ENCODE results near the gene FADS6. TPM values are rescaled to one million over a fixed set of nuclear protein-coding genes. Genes with fewer than 3 reads are reported as not detected.

The FADS6 gene
- total and polyA plus RNA-seq, 2 experiments from 2014 or later = 0.42 to 0.73 TPM

DNA sequence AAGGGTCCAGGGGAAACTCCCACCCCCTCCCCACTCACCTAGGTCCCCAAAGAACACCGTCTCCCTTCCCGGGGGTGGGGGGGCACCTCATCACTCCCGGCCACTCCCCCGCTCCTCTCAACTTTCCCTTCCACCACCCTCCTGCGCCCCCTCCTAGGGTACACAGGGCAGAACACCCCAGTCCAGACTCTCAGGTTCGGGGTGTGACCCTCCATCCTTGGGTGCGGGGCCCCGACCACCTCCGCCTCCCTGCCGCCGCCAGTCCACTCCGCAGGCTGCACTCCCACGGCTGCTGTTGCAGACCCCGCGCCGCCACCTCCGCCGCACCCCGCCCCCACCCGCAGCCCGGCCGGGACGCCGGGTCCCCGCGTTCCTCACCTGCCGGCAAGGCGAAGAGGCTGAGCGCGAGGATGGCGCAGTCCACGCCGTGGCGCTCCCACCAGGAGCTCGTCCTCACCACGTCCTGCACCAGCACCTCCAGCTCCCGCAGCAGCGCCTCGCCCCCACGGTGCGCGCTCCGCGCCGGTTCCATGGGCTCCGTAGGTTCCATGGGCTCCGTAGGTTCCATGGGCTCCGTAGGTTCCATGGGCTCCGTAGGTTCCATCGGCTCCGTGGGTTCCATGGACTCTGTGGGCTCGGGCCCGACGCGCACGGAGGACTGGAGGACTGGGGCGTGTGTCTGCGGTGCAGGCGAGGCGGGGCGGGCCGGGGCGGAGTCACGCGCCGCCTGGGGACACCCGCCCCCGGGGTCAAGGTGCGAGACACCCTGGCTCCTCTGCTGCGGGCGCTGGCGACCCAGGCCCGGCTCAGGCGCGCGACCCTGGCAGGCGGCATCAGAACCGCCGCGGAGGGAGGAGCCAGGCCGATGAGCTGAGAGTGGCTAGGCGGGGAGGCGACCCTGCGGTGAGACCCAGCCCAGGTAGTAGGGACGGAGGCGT is at the start of gene FADS6 (continued):
- TF ChIP-seq EZH2phosphoT487 (IDR thresholded peaks at IDR 0.05; ENCODE audit: unreplicated experiment) = no peak
- TF ChIP-seq POLR2AphosphoS5 (IDR thresholded peaks at IDR 0.05; ENCODE audit: low read depth) = no peak

GRCh38 chr17:74941128-74941725 is 47.8 kb upstream of the FADS6 start:
- no peak for DNase-seq (ENCODE audit: low spot score)
- Mint-ChIP-seq H3K27ac (no peak overlapping the region), H3K9me3 (no peaks in the 10 kb centered on the region), H3K4me3 (no peak overlapping the region), H3K27me3 (ENCODE audit: insufficient read depth, low read depth, poor library complexity) (peaks cover 43% of the 10 kb centered on the region), H3K36me3 (ENCODE audit: low read depth) (no peaks in the 10 kb centered on the region), H3K4me1 (peaks cover 11% of the 10 kb centered on the region)
- no peak for ATAC-seq
- H3F3A ChIP-seq (replicated peaks; ENCODE audit: low read depth) = no peaks in the 10 kb centered on the region
- H3K27ac ChIP-seq (ENCODE audit: low read depth) = no peak overlapping the region
- H3K79me2 ChIP-seq (replicated peaks; ENCODE audit: insufficient read depth) = no peaks in the 10 kb centered on the region
- H3K9me2 ChIP-seq (ENCODE audit: insufficient read depth) = no peaks in the 10 kb centered on the region
- H4K20me1 ChIP-seq (replicated peaks; ENCODE audit: insufficient read depth) = no peaks in the 10 kb centered on the region
- H3K36me3 ChIP-seq (ENCODE audit: insufficient read depth) = no peaks in the 10 kb centered on the region
- H3K27me3 ChIP-seq (ENCODE audit: insufficient read depth) = peaks cover 36% of the 10 kb centered on the region
- no peak overlapping the region for H2AFZ ChIP-seq
- H3K4me1 ChIP-seq (ENCODE audit: insufficient read depth) = 0 out of 2 replicates have a peak, but pooled peaks cover 4% of the 10 kb centered on the region
- H3K4me3 ChIP-seq = no peak overlapping the region
- no peak overlapping the region for H3K4me2 ChIP-seq
- TF ChIP-seq ZNF331 (CRISPR knock-in tag; IDR thresholded peaks at IDR 0.05; ENCODE audit: low read depth) (no peak), JUNB (IDR thresholded peaks at IDR 0.05; ENCODE audit: unreplicated experiment) (no peak), CREB1 (CRISPR knock-in tag; IDR thresholded peaks at IDR 0.05; ENCODE audit: low read depth) (no peak), ZNF114 (CRISPR knock-in tag; IDR thresholded peaks at IDR 0.05) (no peak), NANOG (IDR thresholded peaks at IDR 0.05; ENCODE audit: borderline replicate concordance) (no peak), EZH2phosphoT487 (IDR thresholded peaks at IDR 0.05; ENCODE audit: unreplicated experiment) (no peak), POLR2AphosphoS5 (IDR thresholded peaks at IDR 0.05; ENCODE audit: low read depth) (no peak), EZH2 (IDR thresholded peaks at IDR 0.05; ENCODE audit: low read depth, unreplicated experiment) (no peak)
- TF ChIP-seq, protein P1, sequence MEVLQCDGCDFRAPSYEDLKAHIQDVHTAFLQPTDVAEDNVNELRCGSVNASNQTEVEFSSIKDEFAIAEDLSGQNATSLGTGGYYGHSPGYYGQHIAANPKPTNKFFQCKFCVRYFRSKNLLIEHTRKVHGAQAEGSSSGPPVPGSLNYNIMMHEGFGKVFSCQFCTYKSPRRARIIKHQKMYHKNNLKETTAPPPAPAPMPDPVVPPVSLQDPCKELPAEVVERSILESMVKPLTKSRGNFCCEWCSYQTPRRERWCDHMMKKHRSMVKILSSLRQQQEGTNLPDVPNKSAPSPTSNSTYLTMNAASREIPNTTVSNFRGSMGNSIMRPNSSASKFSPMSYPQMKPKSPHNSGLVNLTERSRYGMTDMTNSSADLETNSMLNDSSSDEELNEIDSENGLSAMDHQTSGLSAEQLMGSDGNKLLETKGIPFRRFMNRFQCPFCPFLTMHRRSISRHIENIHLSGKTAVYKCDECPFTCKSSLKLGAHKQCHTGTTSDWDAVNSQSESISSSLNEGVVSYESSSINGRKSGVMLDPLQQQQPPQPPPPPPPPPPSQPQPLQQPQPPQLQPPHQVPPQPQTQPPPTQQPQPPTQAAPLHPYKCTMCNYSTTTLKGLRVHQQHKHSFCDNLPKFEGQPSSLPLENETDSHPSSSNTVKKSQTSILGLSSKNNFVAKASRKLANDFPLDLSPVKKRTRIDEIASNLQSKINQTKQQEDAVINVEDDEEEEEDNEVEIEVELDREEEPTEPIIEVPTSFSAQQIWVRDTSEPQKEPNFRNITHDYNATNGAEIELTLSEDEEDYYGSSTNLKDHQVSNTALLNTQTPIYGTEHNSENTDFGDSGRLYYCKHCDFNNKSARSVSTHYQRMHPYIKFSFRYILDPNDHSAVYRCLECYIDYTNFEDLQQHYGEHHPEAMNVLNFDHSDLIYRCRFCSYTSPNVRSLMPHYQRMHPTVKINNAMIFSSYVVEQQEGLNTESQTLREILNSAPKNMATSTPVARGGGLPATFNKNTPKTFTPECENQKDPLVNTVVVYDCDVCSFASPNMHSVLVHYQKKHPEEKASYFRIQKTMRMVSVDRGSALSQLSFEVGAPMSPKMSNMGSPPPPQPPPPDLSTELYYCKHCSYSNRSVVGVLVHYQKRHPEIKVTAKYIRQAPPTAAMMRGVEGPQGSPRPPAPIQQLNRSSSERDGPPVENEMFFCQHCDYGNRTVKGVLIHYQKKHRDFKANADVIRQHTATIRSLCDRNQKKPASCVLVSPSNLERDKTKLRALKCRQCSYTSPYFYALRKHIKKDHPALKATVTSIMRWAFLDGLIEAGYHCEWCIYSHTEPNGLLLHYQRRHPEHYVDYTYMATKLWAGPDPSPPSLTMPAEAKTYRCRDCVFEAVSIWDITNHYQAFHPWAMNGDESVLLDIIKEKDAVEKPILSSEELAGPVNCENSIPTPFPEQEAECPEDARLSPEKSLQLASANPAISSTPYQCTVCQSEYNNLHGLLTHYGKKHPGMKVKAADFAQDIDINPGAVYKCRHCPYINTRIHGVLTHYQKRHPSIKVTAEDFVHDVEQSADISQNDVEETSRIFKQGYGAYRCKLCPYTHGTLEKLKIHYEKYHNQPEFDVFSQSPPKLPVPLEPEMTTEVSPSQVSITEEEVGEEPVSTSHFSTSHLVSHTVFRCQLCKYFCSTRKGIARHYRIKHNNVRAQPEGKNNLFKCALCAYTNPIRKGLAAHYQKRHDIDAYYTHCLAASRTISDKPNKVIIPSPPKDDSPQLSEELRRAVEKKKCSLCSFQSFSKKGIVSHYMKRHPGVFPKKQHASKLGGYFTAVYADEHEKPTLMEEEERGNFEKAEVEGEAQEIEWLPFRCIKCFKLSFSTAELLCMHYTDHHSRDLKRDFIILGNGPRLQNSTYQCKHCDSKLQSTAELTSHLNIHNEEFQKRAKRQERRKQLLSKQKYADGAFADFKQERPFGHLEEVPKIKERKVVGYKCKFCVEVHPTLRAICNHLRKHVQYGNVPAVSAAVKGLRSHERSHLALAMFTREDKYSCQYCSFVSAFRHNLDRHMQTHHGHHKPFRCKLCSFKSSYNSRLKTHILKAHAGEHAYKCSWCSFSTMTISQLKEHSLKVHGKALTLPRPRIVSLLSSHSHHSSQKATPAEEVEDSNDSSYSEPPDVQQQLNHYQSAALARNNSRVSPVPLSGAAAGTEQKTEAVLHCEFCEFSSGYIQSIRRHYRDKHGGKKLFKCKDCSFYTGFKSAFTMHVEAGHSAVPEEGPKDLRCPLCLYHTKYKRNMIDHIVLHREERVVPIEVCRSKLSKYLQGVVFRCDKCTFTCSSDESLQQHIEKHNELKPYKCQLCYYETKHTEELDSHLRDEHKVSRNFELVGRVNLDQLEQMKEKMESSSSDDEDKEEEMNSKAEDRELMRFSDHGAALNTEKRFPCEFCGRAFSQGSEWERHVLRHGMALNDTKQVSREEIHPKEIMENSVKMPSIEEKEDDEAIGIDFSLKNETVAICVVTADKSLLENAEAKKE (CRISPR knock-in tag; IDR thresholded peaks at IDR 0.05) = no peak
- TF ChIP-seq, protein P2, sequence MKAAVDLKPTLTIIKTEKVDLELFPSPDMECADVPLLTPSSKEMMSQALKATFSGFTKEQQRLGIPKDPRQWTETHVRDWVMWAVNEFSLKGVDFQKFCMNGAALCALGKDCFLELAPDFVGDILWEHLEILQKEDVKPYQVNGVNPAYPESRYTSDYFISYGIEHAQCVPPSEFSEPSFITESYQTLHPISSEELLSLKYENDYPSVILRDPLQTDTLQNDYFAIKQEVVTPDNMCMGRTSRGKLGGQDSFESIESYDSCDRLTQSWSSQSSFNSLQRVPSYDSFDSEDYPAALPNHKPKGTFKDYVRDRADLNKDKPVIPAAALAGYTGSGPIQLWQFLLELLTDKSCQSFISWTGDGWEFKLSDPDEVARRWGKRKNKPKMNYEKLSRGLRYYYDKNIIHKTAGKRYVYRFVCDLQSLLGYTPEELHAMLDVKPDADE (IDR thresholded peaks at IDR 0.05) = no peak
- TF ChIP-seq, protein P3, sequence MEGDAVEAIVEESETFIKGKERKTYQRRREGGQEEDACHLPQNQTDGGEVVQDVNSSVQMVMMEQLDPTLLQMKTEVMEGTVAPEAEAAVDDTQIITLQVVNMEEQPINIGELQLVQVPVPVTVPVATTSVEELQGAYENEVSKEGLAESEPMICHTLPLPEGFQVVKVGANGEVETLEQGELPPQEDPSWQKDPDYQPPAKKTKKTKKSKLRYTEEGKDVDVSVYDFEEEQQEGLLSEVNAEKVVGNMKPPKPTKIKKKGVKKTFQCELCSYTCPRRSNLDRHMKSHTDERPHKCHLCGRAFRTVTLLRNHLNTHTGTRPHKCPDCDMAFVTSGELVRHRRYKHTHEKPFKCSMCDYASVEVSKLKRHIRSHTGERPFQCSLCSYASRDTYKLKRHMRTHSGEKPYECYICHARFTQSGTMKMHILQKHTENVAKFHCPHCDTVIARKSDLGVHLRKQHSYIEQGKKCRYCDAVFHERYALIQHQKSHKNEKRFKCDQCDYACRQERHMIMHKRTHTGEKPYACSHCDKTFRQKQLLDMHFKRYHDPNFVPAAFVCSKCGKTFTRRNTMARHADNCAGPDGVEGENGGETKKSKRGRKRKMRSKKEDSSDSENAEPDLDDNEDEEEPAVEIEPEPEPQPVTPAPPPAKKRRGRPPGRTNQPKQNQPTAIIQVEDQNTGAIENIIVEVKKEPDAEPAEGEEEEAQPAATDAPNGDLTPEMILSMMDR (conservative IDR thresholded peaks at IDR 0.05; ENCODE audit: low read depth in 2 of 2) = no peak

All from GM23338 (cell line).